Fibroblast of skin of abdomen (primary cell): ENCODE results near the gene PLAU.
"Not testable (repeated sequence)": the region's sequence is repeated elsewhere in the genome, so short reads cannot be mapped to it uniquely, and the experiment has no call there.

Experiments used
- DNase-seq: peaks from one replicate; pipeline ENCODE4 v3.0.0-alpha.2; 2013

PLAU gene

DNA sequence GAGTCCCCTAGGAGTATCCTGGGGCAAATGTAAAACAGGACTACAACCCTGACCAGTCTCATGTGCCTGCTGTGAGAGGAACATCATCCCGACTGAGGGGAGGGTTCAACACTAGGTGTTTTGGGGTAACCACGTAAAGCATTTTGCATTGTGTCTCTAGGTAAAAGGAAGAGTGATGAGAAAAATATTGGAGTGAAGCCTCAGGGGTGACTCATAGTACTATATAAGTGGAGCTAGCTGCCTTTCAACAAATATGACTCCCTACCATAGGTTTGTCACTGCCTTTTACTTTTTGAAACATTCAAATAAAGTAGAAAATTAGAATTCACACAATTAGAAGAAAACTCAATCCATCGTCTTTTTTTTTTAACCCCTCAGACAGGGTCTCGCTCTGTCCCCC lies 34.0 kb upstream of the PLAU start:
- DNase-seq = peak; percentile 37

DNA sequence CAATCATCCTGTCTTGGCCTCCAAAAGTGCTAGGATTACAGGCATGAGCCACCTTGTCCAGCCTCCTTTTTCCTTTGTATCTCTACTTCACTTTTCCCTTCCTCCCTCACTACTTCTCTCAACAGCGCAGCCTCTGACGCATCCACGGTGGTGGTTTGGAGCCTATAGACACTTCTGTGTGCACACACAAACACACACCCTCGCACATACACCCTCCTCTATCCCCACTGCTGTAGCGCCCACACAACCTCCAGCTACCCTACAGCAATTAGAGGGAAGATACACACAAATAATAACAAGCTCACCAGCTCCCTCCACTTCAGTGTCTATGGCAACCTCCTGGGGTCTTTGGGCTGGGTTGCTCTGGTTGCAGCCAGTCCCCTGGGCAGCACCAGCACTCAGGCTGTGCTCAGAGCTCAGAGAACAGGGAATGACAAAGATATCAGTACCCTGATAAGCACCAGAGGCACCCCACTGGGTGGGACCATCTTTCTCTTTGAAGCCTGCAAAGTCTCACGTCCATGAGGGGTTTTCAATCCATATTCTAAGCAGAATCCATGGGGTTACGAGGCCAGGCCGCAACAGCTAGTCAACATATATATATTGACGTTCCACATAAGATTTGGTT lies 33.3 kb upstream of the PLAU start:
- DNase-seq = no peak

DNA sequence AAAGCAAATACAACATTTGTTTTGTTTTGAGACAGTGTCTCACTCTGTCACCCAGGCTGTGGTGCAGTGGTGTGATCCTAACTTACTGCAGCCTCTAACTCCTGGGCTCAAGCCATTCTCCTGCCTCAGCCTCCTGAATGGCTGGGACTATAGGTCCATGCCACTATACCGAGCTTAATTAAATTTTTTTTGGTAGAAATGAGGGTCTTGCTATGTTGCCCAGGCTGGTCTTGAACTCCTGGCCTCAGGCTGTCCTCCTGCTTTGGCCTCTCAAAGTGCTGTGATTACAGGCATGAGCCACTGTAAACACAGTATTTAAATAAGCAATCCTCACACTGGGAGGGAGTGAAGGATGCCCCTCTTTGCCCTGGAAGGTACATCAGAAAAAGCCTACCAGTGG lies 32.6 kb upstream of the PLAU start:
- DNase-seq = no peak

DNA sequence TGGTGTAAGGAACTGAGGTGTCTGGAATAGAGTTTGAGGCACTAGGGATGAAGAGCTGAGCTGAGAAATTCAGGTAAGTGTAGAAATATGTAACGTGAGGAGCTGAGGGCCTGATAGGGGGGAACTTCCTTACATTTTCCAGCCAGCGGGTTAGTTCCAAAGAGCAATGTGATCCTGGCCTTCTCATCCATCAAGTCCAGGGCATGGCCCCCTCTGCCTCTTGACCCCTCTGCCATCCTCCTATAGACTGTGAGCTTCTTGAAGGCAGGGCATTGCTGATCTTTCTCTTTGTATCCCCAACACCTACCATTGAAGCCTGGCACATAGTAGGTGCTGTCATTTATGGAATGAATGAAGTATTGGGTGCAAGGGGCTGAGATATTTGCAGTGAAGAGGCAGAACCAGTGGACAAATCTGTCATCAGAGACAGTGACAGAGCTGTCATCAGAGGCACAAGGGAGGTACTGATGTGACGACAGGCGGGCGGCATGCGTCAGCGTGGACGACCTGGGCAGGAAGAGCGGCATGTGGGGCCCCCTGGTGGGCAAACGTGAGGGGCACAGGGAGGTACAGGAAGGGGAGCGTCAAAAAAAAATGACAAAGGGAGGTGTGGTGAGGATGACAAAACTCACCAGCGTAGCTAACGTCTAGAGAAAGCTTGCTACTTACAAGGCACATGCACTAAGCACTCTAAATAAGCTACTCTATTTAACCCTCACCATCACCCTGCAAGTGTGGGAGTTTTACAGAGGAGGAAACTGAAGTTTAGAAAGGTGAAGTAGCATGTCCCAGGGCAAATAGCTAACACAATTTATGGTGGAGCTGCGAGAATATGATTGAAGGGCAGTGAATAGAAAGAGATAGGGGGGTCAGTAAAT lies 31.4 kb upstream of the PLAU start:
- DNase-seq = peak; percentile 81

GRCh38 chr10:73881221-73881919 lies 29.6 kb upstream of the PLAU start:
- DNase-seq = no peak

- no peak for DNase-seq
These were observed 26.9 kb upstream of the PLAU start for GRCh38 chr10:73884017-73884416.

DNA sequence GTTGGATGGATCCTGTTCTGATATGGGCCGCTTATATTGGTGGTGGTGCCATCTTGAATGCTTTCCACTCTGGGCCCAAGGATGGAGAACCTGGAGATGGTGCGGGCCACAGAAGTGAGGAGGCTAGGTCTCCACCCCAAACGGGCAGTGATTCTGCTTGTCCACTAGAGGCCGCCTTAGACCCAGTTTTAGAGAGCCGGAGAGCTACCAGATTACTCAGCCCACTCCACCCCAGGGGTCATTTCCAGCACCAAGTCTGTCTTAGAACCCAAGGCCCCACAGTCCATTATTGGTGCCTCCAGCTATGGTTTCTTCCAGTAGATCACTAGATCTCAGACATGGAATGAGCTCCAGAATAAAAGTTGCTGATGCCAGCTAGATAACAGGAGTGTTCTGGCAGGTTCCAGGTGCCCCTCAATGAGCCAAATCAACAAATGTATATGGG lies 24.8 kb upstream of the PLAU start:
- peak; percentile 81 for DNase-seq

GRCh38 chr10:73886661-73887293 lies 24.2 kb upstream of the PLAU start:
- no peak for DNase-seq

GRCh38 chr10:73887294-73888039 lies 23.5 kb upstream of the PLAU start:
- peak; percentile 93 for DNase-seq

GRCh38 chr10:73888514-73888913 lies 22.4 kb upstream of the PLAU start:
- no peak for DNase-seq

DNA sequence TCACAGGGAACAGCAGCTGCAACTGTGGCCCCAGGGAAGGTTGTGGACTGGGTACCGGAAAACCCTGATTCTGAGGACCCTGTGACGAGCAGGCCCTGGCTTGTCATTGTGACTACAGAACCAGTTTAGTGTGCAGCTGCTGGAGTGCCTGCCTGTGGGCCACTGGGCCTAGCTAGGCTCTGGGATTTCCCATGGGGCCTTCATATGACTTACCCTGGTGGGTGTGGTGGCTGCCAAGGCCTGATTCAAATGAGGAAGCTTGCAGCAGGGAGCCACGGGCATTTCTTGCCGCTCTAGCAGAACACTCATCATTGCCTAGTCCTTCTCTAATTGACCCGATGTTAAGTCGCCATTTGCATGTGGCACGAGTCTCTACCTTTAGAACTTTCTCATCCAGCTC lies 21.9 kb upstream of the PLAU start:
- DNase-seq = peak; percentile 78

GRCh38 chr10:73889416-73889815 lies 21.5 kb upstream of the PLAU start:
- DNase-seq = not testable (repeated sequence)

- no peak for DNase-seq
These were observed 20.7 kb upstream of the PLAU start for GRCh38 chr10:73890261-73890660.

DNA sequence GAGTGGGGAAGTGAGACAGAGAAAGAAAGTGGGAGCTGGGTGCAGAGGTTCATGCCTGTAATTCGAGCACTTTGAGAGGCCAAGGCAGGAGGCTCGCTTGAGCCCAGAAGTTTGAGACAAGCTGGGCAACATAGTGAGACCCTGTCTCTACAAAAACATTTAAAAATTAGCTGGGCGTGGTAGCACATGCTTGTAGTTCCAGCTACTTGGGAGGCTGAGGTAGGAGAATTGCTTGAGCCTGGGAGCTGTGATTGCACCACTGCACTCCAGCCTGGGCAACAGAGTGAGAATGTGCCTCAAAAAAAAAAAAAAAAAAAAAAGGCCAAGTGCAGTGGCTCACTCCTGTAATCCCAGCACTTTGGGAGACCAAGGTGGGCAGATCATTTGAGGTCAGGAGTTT lies 20.1 kb upstream of the PLAU start:
- not testable (repeated sequence) for DNase-seq

DNA sequence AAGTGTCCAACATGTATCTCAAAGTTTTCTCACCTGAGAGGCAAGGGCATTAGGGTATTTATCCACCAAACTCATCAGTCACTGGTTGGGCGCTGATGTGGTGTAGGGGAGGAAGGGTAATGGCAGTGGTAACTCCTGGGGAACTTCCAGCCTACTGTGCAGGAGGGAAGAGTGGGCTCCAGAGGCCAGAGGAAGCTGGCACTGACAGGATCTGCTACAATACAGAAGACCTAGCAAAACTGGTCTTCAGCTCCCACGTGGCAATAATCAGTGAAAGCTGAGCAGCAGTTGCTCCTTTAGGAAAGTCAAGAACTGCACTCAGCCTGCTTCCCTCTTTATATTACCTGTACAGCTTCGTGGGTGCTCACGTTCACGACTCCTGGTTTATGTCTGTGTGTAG lies 19.4 kb upstream of the PLAU start:
- DNase-seq = no peak

GRCh38 chr10:73892310-73893030 lies 18.5 kb upstream of the PLAU start:
- peak; percentile 75 for DNase-seq

DNA sequence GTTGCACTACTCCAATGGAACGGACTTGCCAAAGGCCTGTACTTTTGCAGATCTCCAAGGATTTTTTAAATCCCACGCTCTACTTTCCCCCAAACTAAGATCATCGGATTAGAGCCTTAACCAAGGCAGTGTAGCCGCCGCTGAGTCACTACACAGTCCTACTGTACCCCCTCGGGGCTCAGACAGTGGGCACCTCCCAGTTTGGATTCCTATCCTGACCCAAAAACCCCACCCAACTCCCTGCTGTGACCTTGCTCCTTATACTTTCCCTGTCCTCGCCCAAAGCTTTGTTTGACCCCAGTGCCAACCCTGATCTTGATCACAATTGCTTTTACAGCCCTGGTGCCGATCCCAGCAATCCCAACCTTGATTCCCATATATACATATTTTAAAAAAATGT lies 17.5 kb upstream of the PLAU start:
- no peak for DNase-seq

GRCh38 chr10:73894245-73894971 lies 16.5 kb upstream of the PLAU start:
- peak; percentile 51 for DNase-seq

DNA sequence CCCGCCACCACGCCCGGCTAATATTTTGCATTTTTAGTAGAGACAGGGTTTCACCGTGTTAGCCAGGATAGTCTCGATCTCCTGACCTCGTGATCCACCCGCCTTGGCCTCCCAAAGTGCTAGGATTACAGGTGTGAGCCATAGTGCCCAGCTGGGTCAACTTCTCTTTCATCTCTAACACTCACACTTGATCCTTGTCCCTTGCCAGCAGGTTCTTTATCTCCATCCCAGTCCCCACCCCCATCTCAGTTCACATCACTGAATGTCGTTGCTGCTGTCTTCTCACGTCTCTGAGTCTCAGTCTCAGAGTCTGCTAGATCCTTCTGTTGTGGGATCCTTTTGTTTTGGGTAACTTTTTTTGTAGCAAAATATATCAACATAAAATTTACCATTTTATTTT lies 15.6 kb upstream of the PLAU start:
- DNase-seq = not testable (repeated sequence)

GRCh38 chr10:73897693-73898092 lies 13.2 kb upstream of the PLAU start:
- no peak for DNase-seq
